SK-N-SH treated with all-trans-retinoic acid at 6 μM for 48 hours (cell line): ENCODE data around the gene PIBF1.

Experiments used
- ESRRG ChIP-seq: fragments of 250-450 bp; sonication (Bioruptor Pico); IDR thresholded peaks from 2 replicates; pipeline ENCODE4 v1.6.1; 2021; ENCODE audit warnings: mild to moderate bottlenecking
- ISL1 ChIP-seq: fragments of 250-450 bp; sonication (Bioruptor Pico); IDR thresholded peaks from 2 replicates; pipeline ENCODE4 v2.1.2; 2022; ENCODE audit warnings: mild to moderate bottlenecking, moderate library complexity
- PATZ1 ChIP-seq: fragments of 250-450 bp; sonication (Bioruptor Pico); IDR thresholded peaks from 2 replicates; pipeline ENCODE4 v1.8.0; 2020; ENCODE audit warnings: mild to moderate bottlenecking, moderate library complexity, borderline replicate concordance
- ZFP30 ChIP-seq: fragments of 450-650 bp; formaldehyde crosslinking; IDR thresholded peaks from 2 replicates; pipeline ENCODE4 v1.5.0; 2022; ENCODE audit warnings: mild to moderate bottlenecking, moderate library complexity

- no peak for TF ChIP-seq ESRRG
- no peak for TF ChIP-seq PATZ1 (CRISPR knock-in tag)
- no peak for TF ChIP-seq ZFP30
- TF ChIP-seq ISL1 (CRISPR knock-in tag) = no peak; the same call in 1 of the 2 replicates
Observed at GRCh38 chr13:72970956-72971355, 189.0 kb downstream of the PIBF1 start.
